GM21526 (cell line): ENCODE results near the gene NFE2L2.
"Not testable (repeated sequence)": the region's sequence is repeated elsewhere in the genome, so short reads cannot be mapped to it uniquely, and the experiment has no call there.

Source experiments
- ATAC-seq: cut with Tn5 transposase; IDR thresholded peaks from one replicate; pipeline ENCODE4 v1.9.1; 2021; ENCODE audit warnings: moderate library complexity; ENCODE audit not compliant: unreplicated experiment, low FRiP score

The NFE2L2 gene

DNA sequence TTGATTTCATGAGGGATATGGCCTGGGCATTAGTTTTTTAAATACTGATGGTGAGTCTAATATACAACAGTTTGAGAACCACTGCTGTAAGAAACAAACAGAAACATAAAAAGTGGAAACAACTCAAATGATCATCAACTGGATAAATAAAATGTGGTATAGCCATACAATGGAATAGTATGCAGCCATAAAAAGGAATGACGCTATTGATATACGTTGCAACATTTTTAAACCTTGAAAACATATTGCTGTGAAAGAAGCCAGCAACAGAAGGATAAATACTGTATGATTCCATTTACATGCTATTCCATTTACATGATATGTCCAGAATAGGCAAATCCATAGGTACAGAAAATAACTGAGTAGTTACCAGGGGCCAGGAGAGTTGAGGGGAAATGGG lies 6.5 kb downstream of the NFE2L2 start:
- ATAC-seq = no peak

DNA sequence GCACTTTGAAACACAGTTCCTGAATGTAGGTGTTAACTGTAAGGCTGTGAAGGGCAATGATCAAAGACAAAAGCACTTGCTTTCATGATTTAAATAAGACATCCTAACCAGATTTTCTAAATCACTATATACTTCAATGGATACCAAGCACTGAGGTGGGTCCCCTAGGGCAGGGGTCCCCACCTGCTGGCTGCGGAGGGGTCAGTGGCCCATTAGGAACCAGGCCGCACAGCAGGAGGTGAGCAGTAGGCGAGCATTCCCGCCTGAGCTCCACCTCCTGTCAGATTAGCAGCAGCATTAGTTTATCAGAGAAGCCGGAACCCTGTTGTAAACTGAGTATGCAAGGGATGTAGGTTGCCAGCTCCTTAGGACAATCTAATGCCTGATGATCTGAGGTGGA lies 7.1 kb downstream of the NFE2L2 start:
- no peak for ATAC-seq

DNA sequence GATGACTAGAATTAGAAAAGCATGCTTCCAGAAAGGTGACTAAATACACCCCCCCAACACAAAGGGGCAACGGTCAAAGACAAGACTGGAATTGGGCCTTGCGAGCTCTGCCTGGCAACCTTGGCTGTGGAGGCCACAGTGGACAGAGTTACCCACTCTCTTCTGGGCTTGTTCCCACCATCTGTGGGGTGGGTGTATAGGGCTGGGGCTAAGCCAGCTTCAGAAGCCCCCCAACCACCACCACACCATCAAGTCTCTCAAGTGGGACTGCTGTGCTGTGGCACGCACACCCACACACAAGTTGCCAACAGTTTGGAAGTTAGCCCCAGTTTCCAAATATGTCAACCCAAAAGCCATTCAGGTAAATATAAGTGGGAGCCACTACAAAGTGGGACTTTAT lies 7.8 kb downstream of the NFE2L2 start:
- ATAC-seq = no peak

DNA sequence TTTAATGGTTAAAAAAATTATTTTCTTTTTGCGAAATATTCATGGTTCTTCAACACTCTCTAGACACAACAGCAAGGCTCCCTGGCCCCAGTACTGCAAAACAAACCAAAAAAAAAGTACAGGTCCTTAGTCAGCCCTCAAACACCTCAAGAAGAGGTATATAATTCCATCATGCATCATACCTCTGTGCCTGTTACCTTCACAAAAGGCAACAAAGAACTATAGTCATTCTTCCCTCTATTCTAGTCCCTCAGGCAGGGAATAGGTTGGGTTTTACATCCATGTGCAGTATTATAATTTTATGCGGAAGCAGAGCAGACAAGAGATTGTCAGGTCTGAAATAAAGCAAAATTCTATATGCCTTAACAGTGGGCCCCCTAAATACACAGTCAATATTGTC lies 8.5 kb downstream of the NFE2L2 start:
- ATAC-seq = no peak

DNA sequence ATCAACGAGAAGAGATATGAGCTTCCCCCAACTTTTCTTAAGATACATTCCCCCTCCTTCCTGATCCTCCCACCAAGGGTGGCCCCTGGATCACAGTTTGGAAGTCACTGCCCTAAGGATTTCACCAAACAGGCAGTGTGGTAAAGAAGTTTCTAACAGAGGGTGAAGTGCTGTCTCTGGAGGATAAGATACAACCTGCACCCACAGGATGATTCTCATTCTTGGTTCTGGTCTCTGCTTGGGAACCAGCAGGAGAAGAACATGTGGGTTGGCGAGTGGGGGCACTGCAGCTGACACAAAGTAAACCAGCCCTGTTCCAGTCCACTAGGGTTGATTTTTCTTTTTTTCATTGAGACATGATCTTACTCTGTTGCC lies 9.3 kb downstream of the NFE2L2 start:
- no peak for ATAC-seq

DNA sequence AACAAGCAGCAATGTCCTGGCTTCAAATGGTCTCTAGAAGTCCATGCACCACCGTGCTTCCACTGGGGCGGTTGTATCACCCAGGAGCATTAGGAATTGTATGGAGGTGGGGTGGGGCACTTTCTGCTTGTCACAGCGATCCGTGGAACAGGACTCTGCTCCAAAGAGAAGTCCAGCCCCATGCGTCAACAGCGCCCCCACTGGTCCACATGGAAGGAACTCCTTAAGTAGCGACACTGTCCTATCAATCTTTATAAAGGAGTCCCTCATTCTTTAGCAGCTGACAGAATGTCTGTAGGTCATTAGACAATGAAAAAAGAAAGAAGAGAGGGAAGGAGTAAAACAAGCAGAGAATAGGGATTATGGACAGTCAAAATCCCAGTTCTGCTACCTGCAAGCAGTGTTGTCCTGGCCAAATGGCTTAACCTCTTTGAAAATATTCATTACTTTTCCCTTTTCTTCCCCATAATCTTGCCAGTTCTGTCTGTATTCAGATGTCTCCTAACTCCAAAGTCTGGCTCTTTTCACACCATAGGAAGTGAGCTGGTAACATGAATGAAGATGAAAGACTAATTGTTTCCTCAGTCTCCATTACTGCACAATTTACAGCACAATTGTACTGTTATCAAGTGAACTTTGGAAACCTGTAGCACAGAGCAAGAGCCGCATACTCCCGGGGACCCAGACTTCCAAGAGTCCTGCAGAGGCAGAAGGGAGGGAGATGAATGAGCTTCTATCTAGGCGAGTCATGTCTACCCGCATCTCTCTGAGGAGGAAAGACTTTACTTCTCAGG lies 9.9 kb downstream of the NFE2L2 start:
- ATAC-seq = no peak

DNA sequence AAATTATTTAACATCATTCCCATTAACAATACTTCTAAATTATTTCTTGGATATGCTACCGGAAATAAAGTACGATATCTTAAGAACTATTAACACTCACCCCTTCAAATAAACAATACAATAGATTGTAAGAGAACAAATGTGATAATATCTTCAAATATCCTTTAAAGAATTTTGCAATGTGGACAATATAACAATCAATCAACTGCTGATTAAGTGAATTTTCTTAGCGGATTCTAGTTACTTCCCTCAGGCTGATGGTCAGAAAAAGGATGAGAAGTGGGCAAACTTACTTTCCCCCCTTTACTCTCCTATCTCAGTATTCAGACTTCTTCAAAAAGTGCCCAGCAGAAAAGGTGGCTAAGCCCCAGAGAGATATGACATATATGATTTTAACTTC lies 10.8 kb downstream of the NFE2L2 start:
- ATAC-seq = no peak

DNA sequence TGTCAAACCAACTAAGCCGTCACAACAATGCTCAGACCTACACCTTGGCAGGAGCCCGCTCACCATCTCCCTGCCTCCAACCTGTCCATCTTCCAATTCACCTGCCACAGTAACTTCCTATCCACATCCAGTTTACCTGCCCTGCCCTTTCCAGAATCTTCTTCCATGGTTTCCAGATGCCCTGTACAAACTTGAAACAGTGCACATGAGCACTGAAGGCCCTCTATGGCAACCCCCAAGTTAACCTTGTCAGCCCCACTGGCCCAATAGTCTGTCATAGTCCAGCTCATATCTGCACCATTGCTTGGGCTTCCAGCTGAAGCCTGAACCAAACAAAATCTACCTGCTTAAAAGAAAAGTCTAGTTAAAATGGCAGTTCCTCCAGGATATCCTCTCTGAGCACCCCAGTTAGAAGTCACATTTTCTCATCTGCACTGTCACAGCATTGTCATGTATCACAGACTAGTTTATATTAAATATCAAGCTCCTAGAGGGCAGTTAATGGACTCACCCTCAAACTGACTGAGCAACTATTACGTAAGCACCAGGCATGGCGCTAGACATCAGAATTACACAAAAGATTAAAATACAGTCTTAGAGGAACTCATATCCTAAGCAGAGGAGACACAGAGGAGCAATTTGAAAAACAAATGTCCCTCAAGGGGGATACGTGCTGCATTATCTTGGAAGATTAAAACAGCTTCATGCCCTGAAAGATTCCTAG lies 11.6 kb downstream of the NFE2L2 start:
- ATAC-seq = no peak

DNA sequence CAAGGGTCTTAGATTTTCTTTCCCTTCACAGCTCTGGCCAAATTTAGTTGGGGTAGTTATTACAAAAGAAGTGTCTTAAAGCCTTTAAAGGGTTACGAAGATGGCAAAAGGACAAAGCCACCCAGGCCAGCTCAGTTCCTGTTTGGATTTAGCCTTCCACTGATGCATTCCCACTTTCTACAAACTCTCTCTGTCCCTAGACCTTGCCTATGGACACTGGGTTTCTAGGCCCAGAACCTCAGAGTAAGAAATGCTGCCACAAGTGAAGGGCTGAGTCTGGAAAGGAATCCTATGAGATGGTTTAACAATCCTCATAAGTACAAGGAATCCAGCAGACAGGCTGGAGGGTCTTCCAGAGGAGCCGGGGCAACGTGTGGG lies 13.4 kb downstream of the NFE2L2 start:
- ATAC-seq = no peak

DNA sequence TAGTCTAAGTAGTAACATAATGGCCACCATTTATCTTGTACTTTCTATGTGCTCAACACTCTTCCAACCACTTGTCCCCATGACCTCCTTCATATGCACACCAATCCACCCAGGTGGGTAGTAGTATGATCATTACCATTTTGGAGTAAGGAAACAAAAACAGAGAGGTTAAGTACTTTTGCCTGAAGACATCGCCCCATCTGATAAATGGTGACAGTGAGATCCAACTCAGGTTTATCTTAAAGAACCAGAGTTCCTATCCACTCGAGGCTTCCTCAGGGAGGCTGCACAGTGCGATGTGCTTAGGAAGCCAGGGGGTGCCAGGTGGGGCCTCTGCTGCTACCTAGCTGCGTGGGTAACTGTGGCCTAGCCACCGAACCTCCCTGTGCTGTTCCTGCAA lies 14.1 kb downstream of the NFE2L2 start:
- ATAC-seq = no peak

DNA sequence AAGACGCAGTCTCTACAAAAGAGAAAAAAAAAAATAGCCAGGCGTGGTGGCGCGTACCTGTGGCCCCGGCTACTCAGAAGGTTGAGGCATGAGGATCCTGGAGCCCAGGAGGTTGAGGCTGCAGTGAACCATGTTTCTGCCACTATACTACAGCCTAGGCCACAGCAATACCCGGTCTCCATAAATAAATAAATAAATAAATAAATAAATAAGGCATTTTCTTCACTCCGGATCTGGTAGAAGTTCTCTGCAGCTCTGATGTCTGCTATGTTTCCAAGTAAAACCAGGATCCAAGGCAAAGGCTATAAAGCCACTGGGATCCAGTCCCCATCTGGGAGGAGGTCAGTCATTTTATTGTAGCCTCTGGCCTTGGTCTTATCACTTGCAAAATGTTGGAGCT lies 15.5 kb downstream of the NFE2L2 start:
- ATAC-seq = no peak

DNA sequence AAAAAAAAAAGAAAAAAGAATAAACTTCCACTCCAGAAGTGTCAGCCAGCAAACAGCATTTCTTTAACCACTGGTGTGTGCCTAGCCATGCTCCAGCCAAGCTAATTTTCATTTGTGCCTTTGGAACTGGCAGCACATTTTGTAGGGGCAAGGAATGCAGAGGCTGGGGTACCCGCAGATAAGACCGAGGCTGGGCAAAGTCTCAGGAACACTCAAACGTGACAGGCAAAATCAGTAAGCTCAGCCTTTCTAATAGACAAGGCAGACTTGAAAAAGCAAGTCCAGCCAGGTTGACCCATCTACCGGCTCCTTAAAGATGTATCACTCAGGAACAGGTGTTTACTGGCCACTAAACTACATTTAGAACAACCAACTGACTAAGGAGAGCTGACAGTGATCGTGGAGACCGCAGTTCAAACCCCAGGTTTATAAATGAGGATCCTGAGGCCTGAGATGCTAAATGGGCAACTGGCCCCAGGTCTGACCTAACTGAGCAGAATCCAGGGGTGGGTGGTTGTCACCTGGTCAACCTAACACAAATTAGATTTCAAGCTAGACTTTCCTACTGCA lies 16.7 kb downstream of the NFE2L2 start:
- ATAC-seq = no peak

DNA sequence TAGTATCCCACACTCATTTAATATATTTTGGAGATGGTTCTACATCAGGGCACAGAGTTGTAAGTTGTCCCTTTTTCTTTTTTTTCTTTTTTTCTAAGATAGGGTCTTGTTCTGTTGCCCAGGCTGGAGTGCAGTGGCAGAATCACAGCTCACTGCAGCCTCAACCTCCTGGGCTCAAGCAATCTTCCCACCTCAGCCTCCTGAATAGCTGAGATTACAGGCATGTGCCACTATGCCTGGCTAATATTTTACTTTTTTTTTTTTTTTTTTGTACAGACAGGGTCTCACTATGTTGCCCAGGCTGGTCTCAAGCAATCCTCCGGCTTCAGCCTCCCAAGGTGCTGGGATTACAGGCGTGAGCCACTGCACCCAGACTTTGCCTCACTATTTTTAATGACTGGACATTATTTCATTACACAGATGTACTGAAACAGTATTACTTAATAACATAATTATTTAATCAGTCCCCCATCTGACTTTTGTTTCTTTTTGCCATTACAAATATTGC lies 17.9 kb downstream of the NFE2L2 start:
- not testable (repeated sequence) for ATAC-seq

DNA sequence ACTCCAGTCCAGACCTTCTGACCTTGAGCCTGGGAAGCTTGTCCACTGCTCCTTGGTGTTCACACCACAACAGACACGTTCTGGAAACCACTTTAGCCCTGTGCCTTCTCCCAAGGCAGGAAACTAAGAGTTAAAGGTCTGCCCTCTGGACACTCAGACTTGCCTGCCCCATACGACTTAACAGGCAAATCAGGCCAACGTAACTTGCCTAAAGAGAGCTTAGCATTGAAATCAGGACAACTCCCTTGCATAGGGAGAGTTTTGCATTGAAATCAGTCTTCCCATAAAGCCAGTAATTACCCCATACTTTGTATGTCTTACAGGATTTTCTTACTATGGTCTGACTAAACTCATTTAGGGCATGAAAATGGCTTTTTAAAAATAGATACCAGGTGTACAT lies 18.5 kb downstream of the NFE2L2 start:
- no peak for ATAC-seq

DNA sequence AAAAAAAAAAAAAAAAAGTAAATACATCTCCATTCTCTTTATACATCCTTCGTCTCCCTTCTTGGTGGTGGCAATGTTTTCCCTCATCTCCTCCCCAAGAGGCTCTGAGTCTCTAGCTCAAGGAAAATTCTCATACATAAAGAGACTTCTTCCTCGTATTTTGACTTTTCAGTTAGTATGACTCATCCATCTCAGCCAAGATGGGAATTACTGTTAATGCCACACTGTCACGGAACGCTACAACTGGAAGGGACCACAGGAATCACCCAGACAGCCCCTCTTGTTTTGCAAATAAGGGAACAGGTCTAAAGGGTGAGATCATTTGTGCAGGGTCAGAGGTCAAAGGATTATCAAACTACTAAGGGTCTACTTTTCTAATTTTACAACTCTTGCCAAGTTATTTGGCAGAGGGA lies 19.5 kb downstream of the NFE2L2 start:
- ATAC-seq = no peak

DNA sequence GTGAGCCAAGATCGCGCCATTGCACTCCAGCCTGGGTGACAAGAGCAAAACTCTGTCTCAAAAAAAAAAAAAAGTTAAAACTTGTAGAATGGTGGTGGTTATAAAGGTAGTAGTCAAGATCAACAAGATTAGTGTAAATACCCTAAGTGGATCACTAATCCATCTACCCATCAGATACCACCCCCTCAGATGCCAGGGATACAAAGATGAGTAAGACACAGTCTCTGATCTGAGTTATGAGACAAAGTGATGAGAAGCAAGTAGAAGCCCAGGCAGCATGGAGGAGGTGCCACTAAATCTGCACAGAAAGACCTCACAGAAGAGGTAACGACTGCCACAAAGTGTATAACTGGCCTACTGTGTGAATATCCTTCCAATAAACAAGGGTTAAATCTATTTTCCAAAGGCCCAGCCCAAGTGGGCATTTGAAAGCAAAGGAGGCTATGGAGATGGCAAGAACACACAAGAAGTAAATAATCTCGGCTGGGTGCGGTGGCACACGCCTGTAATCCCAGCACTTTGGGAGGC lies 20.2 kb downstream of the NFE2L2 start:
- ATAC-seq = no peak

DNA sequence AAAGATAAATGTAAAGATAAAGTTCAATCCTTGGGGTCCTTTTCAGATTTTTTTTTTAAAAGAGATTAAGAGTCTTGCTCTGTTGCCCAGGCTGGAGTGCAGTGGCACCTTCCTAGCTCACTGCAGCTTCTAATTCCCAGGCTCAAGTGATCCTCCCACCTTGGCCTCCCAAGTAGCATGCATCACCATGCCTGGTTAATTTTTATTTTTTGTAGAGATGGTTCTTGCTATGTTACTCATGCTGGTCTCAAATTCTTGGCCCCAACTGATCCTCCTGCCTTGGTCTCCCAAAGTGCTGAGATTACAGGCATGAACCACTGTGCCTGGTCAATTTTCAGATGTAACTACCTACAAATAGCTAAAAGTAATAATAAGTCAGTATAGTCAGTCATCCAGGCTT lies 21.1 kb downstream of the NFE2L2 start:
- ATAC-seq = no peak

DNA sequence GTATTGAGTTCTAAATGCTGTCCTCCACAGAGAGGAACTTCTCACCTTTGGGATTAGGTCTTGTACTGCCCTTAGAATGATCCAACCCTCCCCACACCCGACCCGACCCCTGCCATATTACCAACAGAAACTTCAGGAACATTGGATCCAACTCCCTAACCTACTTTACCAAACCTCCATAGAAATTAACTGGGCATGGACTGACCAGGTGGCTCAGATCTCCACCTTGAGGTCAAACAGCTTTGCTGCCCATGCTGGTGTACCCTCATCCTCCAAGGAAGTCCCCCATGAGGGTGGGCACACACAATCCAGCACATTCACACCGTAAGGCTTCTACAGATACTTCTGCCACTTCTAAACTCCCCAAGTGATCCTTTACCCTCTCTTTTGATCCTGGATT lies 21.5 kb downstream of the NFE2L2 start:
- ATAC-seq = no peak

DNA sequence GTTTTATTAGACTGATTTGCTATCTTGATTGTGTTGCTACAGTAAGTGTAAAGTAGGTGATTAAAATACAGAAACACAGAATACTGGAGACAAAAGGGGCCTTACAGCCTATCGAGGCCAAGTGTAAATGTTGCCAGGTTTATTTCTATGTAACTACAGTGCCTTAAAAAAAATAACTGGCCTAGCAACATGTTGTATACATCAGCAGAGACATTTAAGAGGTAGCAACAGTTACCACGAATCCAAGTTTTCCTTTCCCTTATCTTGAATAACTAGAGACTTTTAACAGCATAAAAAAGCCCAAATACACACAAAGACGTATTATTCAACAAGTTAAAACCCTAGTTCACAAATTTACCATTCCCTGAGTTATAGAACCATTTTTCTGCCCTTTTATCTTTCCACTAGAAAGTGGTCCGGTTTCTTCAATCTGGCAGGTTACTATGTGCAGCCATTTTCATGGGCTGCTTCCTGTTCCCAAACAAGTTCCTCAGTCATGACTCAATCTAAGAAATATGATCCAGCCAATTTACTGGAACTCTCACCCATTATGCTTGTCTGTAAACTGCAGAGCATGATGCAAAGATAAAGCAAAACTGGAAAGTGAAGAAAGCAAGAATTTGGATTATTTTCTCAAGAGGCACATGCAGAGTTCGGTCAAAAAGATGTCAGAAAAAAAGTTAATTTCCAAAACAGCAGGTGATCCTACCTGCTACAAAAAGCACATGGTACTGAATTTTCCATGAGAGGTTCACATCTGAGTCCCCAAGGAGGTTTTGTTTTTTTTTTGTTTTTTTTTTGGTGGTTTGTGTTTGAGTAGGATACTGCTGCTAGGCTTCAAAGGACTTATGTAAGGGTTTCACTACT lies 22.2 kb downstream of the NFE2L2 start:
- no peak for ATAC-seq

DNA sequence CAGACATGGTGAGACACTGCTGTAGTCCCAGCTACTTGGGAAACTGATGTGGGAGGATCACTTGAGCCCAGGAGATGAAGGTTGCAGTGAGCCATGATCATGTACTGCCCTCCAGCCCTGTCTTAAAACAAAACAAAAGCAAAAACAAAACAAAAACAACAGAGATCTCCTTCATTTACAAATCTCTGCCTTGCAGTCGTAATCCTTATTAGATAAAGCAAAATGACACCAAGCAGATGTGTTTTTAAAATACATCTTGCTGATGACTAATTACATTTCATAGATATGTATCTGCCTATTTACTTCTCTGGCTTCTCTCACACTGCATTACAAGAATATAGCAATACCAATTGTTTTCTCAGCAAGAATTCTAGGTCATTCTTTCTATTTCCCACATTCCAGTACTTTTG lies 22.8 kb downstream of the NFE2L2 start:
- ATAC-seq = no peak
